Progenitor cell of endocrine pancreas (in vitro differentiated cells): ENCODE data around the gene POLD2. TPM values are rescaled to one million over a fixed set of nuclear protein-coding genes. Genes with fewer than 3 reads are reported as not detected.

Source experiments
- DNase-seq: peaks from one replicate; pipeline ENCODE4 v3.0.0; 2021; ENCODE audit warnings: low spot score; ENCODE audit not compliant: unreplicated experiment
- H3K27ac Mint-ChIP-seq: 2 replicates; pipeline ENCODE4 v1.8.0; 2021; ENCODE audit warnings: mild to moderate bottlenecking, moderate library complexity, mixed read lengths
- H3K27me3 Mint-ChIP-seq: 2 replicates; pipeline ENCODE4 v1.8.0; 2021; ENCODE audit warnings: mixed read lengths
- H3K36me3 Mint-ChIP-seq: 2 replicates; pipeline ENCODE4 v1.8.0; 2022; ENCODE audit warnings: mixed read lengths; ENCODE audit not compliant: insufficient read depth
- H3K4me1 Mint-ChIP-seq: 2 replicates; pipeline ENCODE4 v1.8.0; 2021; ENCODE audit warnings: low read depth, mixed read lengths
- H3K4me3 Mint-ChIP-seq: 2 replicates; pipeline ENCODE4 v1.8.0; 2021; ENCODE audit warnings: low read depth, mild to moderate bottlenecking, moderate library complexity, mixed read lengths
- H3K9me3 Mint-ChIP-seq: 2 replicates; pipeline ENCODE4 v1.8.0; 2021; ENCODE audit warnings: low read depth, mixed read lengths
- CTCF ChIP-seq: fragments of 200-600 bp; sonication (generic); IDR thresholded peaks from one replicate; pipeline ENCODE4 v1.5.0; 2021; ENCODE audit warnings: antibody characterized with exemption, mild to moderate bottlenecking; ENCODE audit not compliant: unreplicated experiment
- total RNA-seq: library from RNA; stranded (reverse); gene quantifications from 2 replicates; pipeline ENCODE4 v1.2.1, GENCODE V29; 2021

POLD2 gene
- total RNA-seq, 1 donor from 2014 or later: 104 TPM

GRCh38 chr7:44078521-44078920, 44.8 kb downstream of the POLD2 start:
- Mint-ChIP-seq H3K27me3 (peaks cover 5% of the 10 kb centered on the region), H3K4me1 (peaks cover 9% of the 10 kb centered on the region), H3K9me3 (no peaks in the 10 kb centered on the region), H3K27ac (peak overlapping the region; percentile 59), H3K4me3 (no peak overlapping the region), H3K36me3 (peaks cover 7% of the 10 kb centered on the region)
- no peak for DNase-seq
- no peak for TF ChIP-seq CTCF

- no peaks in the 10 kb centered on the region for H3K27me3 Mint-ChIP-seq
Observed at GRCh38 chr7:44077681-44078091, 45.7 kb downstream of the POLD2 start.

GRCh38 chr7:44077061-44077460, 46.3 kb downstream of the POLD2 start:
- H3K27ac Mint-ChIP-seq: no peak overlapping the region
- no peaks in the 10 kb centered on the region for H3K9me3 Mint-ChIP-seq
- peaks cover 10% of the 10 kb centered on the region for H3K36me3 Mint-ChIP-seq
- DNase-seq: no peak
- no peaks in the 10 kb centered on the region for H3K27me3 Mint-ChIP-seq
- no peak for TF ChIP-seq CTCF
- H3K4me3 Mint-ChIP-seq: no peak overlapping the region
- H3K4me1 Mint-ChIP-seq: peaks cover 9% of the 10 kb centered on the region

More at GRCh38 chr7:44077681-44078091, 45.7 kb downstream of the POLD2 start:
- no peak for DNase-seq
- Mint-ChIP-seq H3K4me1 (peaks cover 9% of the 10 kb centered on the region), H3K27ac (no peak overlapping the region), H3K36me3 (peaks cover 8% of the 10 kb centered on the region), H3K4me3 (no peak overlapping the region), H3K9me3 (no peaks in the 10 kb centered on the region)
- TF ChIP-seq CTCF: no peak

- Mint-ChIP-seq H3K27me3 (no peaks in the 10 kb centered on the region), H3K4me1 (peaks cover 5% of the 10 kb centered on the region), H3K4me3 (no peak overlapping the region), H3K9me3 (no peaks in the 10 kb centered on the region), H3K27ac (no peak overlapping the region), H3K36me3 (peaks cover 10% of the 10 kb centered on the region)
- no peak for TF ChIP-seq CTCF
- no peak for DNase-seq
Observed at GRCh38 chr7:44076101-44076895, 47.0 kb downstream of the POLD2 start.

GRCh38 chr7:44075296-44076075, 47.9 kb downstream of the POLD2 start:
- Mint-ChIP-seq H3K4me3 (no peak overlapping the region), H3K27ac (no peak overlapping the region), H3K9me3 (no peaks in the 10 kb centered on the region), H3K36me3 (peaks cover 8% of the 10 kb centered on the region), H3K27me3 (no peaks in the 10 kb centered on the region), H3K4me1 (no peaks in the 10 kb centered on the region)
- no peak for TF ChIP-seq CTCF
- DNase-seq: no peak
